ENCODE measurements around the gene USF2. TPM values are rescaled to one million over a fixed set of nuclear protein-coding genes. Genes with fewer than 3 reads are reported as not detected.

USF2 gene
- total RNA-seq, 4 donors from 2014 or later, result 118 to 169 (median 143) TPM

DNA sequence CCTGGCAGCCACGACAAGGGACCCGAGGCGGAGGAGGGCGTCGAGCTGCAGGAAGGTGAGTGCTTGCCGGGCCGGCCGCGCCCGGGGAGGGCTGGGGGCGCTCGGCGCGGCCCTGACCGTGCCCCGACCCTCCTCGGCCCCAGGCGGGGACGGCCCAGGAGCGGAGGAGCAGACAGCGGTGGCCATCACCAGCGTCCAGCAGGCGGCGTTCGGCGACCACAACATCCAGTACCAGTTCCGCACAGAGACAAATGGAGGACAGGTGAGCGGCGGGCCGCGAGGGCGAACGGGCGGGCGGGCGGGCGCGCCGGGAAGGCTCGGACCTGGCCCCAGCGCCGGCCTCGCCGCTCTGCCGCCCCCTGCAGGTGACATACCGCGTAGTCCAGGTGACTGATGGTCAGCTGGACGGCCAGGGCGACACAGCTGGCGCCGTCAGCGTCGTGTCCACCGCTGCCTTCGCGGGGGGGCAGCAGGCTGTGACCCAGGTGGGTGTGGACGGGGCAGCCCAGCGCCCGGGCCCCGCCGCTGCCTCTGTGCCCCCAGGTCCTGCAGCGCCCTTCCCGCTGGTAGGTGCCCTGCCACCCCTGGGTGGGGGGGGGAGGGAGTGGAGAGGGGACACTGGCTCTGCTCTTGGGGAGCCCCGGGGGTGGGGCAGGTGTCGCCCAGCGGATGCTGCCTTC is 816 bp downstream of the USF2 start:
- H3K9me3 ChIP-seq, result no peaks in the 10 kb centered on the region
- in situ Hi-C loops (cut with MboI; ENCODE audit: low sequenced_read_pairs in 4 of 4), result loop anchor here in 2 of 4 donors (10.0 to 25.0 kb wide), 3 partner anchors 115 to 282 kb away; partner anchors contain the start of genes FXYD5 (in 1 of the 2) and FXYD7 (in 1 of the 2)
- ATAC-seq, result peak; percentile 46 to 56
- H3K4me1 ChIP-seq, result peaks cover 17 to 31% of the 10 kb centered on the region in 2 donors
- H3K27ac ChIP-seq, result peak overlapping the region; percentile 95 to 100 (median 98)
- peak overlapping the region; percentile 65 to 98 (median 72) for H3K4me3 ChIP-seq
- no peaks in the 10 kb centered on the region for H3K27me3 ChIP-seq
- intact Hi-C loops (cut with DNase I; ENCODE audit: low total_unique reads), result loop anchor here (1.0 to 5.0 kb wide), 9 partner anchors 55 to 668 kb away; partner anchors contain the start of genes COX6B1, HSPB6, LRFN3 and PROSER3
- peaks cover 0 to 41% of the 10 kb centered on the region in 2 donors for H3K36me3 ChIP-seq
- DNase-seq, result peak; percentile 72 to 86
- TF ChIP-seq CTCF (IDR thresholded peaks at IDR 0.05 in 4 of 5, conservative IDR thresholded peaks at IDR 0.05 in 1 of 5), result peak; percentile 41 to 95 (median 74)
- TF ChIP-seq POLR2A (IDR thresholded peaks at IDR 0.05), result peak; percentile 21 to 27

DNA sequence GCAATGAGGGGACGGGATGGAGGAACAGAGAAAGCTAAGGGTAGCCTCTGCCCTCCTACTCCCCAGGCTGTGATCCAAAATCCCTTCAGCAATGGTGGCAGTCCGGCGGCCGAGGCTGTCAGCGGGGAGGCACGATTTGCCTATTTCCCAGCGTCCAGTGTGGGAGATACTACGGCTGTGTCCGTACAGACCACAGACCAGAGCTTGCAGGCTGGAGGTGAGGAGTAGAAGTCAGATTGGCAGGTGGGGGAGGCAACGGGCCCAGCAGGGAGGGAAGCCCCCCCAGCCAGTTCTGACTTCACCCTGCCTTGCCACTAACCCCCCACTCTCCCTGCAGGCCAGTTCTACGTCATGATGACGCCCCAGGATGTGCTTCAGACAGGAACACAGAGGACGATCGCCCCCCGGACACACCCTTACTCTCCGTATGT is 1.6 kb downstream of the USF2 start:
- H3K9me3 ChIP-seq, result no peaks in the 10 kb centered on the region
- DNase-seq, result no peak
- TF ChIP-seq CTCF (IDR thresholded peaks at IDR 0.05 in 4 of 5, conservative IDR thresholded peaks at IDR 0.05 in 1 of 5) (no peak), POLR2A (IDR thresholded peaks at IDR 0.05) (no peak)
- intact Hi-C loops (cut with DNase I; ENCODE audit: low total_unique reads) (no loop called here), in situ Hi-C loops (cut with MboI; ENCODE audit: low sequenced_read_pairs in 4 of 4) (loop anchor here in 2 of 4 donors (10.0 to 25.0 kb wide), 2 partner anchors 126 to 283 kb away; partner anchors contain the start of gene FXYD7 (in 1 of the 2))
- peaks cover 0 to 46% of the 10 kb centered on the region in 2 donors for H3K36me3 ChIP-seq
- no peak for ATAC-seq
- H3K4me1 ChIP-seq, result peaks cover 15 to 23% of the 10 kb centered on the region in 2 donors
- H3K4me3 ChIP-seq, result no peak overlapping the region
- H3K27me3 ChIP-seq, result no peaks in the 10 kb centered on the region
- peak overlapping the region; percentile 95 to 100 (median 98) for H3K27ac ChIP-seq

DNA sequence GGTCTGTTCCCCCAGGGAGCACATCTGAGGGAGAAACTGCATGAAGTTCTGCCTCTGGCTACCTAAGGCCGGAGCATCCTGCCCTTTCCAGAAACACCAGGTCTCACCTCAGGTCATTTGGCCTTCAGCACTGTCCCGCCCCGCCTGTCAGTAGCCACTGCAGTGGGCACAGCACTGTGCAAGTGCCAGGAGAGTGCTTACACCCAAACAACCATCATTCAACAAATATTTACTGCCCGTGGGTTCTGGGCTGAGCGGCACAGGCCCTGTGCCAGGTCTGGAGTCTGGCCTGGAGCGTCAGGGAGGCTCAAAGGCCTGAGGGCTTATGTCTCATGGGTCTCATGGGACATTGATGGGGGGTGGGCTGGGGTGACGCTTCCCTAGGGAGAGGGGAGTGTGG is 2.8 kb downstream of the USF2 start:
- H3K4me1 ChIP-seq, result peaks cover 10 to 13% of the 10 kb centered on the region in 2 donors
- no peak for ATAC-seq
- intact Hi-C loops (cut with DNase I; ENCODE audit: low total_unique reads), result no loop called here
- no peak overlapping the region for H3K27ac ChIP-seq
- in situ Hi-C loops (cut with MboI; ENCODE audit: low sequenced_read_pairs in 4 of 4), result loop anchor here in 2 of 4 donors (10.0 to 25.0 kb wide), 2 partner anchors 127 to 284 kb away; partner anchors contain the start of gene FXYD7 (in 1 of the 2)
- H3K27me3 ChIP-seq, result no peaks in the 10 kb centered on the region
- no peak for DNase-seq
- peaks cover 0 to 58% of the 10 kb centered on the region in 2 donors for H3K36me3 ChIP-seq
- no peak for TF ChIP-seq CTCF (IDR thresholded peaks at IDR 0.05 in 4 of 5, conservative IDR thresholded peaks at IDR 0.05 in 1 of 5)
- no peak for TF ChIP-seq POLR2A (IDR thresholded peaks at IDR 0.05)
- H3K9me3 ChIP-seq, result no peaks in the 10 kb centered on the region
- no peak overlapping the region for H3K4me3 ChIP-seq

DNA sequence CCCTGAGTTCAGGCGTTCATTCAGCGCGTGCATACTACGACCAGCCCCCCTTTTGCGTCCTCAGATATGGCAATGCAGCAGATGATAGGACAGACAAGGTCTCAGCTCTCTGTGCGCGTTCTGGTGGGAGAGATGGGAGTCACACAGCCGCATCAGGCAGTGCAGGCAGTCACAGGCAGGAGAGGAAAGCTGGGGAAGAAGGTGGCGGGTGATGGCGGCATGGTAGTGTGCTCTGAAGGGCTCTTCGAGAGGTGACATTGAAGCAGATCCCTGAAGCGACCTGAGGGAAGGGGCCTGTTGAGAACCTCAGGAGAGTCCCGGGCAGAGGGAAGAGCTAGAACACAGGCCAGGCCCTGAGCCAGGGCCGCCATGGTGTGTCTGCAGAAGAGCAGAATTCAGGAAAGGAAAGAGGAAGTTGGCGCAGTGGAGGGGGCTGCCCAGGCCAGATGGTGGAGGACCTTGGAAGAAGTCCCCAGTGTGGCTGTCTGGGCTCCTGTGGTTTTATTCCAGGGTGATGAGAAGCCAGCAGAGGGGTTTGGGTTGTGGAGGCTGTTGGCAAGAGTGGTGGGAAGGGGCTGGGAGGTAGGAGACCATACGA is 3.5 kb downstream of the USF2 start:
- no peaks in the 10 kb centered on the region for H3K27me3 ChIP-seq
- ATAC-seq (no peak), DNase-seq (no peak)
- no peak overlapping the region for H3K4me3 ChIP-seq
- intact Hi-C loops (cut with DNase I; ENCODE audit: low total_unique reads), result no loop called here
- TF ChIP-seq POLR2A (IDR thresholded peaks at IDR 0.05) (no peak), CTCF (IDR thresholded peaks at IDR 0.05 in 4 of 5, conservative IDR thresholded peaks at IDR 0.05 in 1 of 5) (no peak)
- H3K4me1 ChIP-seq, result peaks cover 6% of the 10 kb centered on the region in 2 donors
- peaks cover 0 to 65% of the 10 kb centered on the region in 2 donors for H3K36me3 ChIP-seq
- H3K9me3 ChIP-seq, result no peaks in the 10 kb centered on the region
- H3K27ac ChIP-seq, result no peak overlapping the region
- in situ Hi-C loops (cut with MboI; ENCODE audit: low sequenced_read_pairs in 4 of 4), result loop anchor here in 2 of 4 donors (10.0 to 25.0 kb wide), 2 partner anchors 127 to 285 kb away; partner anchors contain the start of gene FXYD7 (in 1 of the 2)

All from gastrocnemius medialis (tissue), 4 donors.